CD4-positive, alpha-beta T cell treated with Interleukin-6 for 4 hours (primary cell): ENCODE data around the gene INSIG1.

Source experiments
- DNase-seq: peaks from one replicate; pipeline ENCODE4 v3.0.0-alpha.2; 2020; ENCODE audit warnings: mixed read lengths

The INSIG1 gene

GRCh38 chr7:155353256-155353897 lies 55.7 kb downstream of the INSIG1 start:
- DNase-seq = no peak

- DNase-seq = no peak
Measured at GRCh38 chr7:155354371-155355048, 56.8 kb downstream of the INSIG1 start.

GRCh38 chr7:155355176-155355575 lies 57.5 kb downstream of the INSIG1 start:
- DNase-seq = no peak

- no peak for DNase-seq
Measured at GRCh38 chr7:155355745-155356144, 58.1 kb downstream of the INSIG1 start.

- no peak for DNase-seq
Measured at GRCh38 chr7:155356323-155357105, 58.8 kb downstream of the INSIG1 start.

DNA sequence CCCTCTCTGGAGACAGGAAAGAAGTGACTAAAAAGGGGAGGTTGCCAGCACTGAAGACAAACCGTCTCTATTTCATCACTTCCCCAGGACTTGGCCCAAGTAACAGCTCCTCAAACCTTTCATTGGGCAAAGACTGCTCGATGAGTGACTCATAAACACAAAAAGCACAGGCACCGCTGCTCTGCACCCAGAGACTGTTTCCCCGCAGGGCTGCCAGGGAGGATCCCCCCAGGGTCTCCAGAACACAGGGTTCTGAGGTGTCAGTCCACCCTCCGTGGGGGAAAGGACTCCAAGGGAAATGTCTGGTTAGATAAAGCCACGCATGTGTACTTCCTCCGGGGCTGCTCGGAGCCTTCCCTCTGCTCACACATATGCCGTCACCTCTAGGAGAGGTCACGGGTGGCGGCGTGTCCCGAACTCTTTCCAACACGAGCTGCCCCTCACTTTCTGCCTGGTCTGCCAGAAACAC lies 59.9 kb downstream of the INSIG1 start:
- no peak for DNase-seq

DNA sequence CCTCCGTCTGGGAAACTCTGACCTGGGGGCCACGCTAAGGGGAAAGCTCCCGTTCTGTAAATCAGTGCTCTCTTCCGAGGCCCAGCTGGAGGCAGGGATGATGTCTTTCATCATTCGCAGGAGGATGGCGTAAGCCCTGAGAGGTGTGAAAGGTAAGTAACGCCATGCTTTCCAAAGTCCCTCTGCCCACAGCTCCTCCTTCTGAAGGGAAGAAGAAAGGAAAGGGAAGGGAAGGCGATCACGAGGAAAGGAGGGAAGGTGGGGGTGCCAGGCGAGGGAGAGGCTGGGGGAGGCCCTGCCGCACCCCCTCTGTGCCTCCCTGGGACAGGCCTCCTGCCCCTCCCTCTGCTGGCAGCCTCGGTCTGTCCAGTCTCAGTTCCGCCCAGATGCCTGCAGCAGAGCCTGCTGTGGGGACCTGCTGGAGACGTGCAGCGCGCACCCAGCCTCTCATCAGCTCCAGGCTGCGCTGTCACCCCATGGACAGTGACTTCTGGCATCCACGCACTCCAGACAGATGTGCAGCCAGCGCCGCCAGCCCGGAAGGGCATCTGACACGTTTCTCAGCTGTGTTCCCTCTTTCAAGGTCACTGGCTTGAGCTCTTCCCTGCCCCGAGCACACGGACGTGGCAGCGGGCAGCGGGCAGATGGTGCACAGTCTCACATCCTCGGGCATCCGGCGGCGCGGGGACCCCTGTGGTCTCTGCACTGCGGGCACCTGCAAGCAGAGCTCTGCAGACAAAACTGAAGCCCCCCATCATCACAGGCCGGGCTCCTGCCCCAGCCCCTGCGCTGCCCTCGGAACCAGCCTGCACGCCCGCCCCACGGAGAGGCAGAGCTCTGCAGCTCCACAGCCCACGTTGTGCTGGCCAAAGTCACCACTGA lies 60.6 kb downstream of the INSIG1 start:
- no peak for DNase-seq

DNA sequence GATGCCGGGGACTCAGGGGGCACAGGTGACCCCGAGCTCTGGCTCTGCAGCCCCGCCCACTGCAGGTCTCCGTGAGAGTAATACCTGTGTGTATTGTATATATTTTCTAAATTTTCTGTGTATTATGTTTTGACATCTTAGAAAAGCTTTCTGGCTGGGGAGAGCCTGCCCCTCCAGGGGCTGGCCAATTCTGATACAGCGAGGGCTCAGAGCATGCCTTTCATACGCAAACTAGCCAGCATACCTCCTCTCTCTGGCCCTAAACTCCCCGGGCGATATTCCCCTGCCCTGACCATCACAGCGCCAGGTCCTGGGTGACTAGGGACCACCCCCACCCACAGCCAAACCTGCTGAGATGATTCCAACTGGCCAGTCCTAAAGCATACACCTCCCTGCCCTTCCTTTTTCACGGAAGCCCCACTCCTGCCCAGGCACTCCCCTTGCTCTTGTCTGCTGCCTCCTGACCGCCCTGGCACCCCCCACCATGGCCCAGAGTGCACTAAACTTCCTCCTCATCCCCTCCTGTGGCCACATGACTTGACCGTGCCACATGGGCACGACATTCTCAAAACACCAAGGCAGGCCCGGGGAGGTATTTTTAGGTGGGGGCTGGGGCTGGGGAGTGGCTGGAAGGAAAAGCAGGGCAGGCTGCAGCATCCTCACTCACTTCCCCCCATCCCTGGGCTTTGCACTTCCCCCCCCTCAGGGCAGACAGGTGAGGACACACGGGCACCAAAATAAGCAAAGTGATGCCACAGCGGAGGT lies 61.5 kb downstream of the INSIG1 start:
- DNase-seq = no peak
